Putamen (tissue), 1 donor: ENCODE measurements around the gene NXPE3.
"Not testable (repeated sequence)": the region's sequence is repeated elsewhere in the genome, so short reads cannot be mapped to it uniquely, and the experiment has no call there.

Experiments
- DNase-seq: peaks from one replicate; pipeline ENCODE4 v3.0.0-alpha.2; 2016; ENCODE audit warnings: low spot score

NXPE3 gene

GRCh38 chr3:101779047-101779821 lies at the start of gene NXPE3:
Gene NXPE3 (plus strand): TSS chr3:101779211. CDS start chr3:101785597, 6,386 bp downstream.
- peak; percentile 96 for DNase-seq

GRCh38 chr3:101729586-101729985 lies 49.4 kb upstream of the NXPE3 start:
- DNase-seq: no peak

- no peak for DNase-seq
These were observed 48.2 kb upstream of the NXPE3 start for GRCh38 chr3:101730839-101731238.

- peak; percentile 94 for DNase-seq
These were observed 46.8 kb upstream of the NXPE3 start for GRCh38 chr3:101732240-101732641.

GRCh38 chr3:101735833-101736232 lies 43.2 kb upstream of the NXPE3 start:
- DNase-seq: no peak

- DNase-seq: not testable (repeated sequence)
These were observed 37.1 kb upstream of the NXPE3 start for GRCh38 chr3:101741914-101742313.

- no peak for DNase-seq
These were observed 34.2 kb upstream of the NXPE3 start for GRCh38 chr3:101744811-101745210.

GRCh38 chr3:101745934-101746333 lies 33.1 kb upstream of the NXPE3 start:
- not testable (repeated sequence) for DNase-seq

- not testable (repeated sequence) for DNase-seq
These were observed 25.5 kb upstream of the NXPE3 start for GRCh38 chr3:101753386-101754113.

- DNase-seq: peak; percentile 39
These were observed 20.8 kb upstream of the NXPE3 start for GRCh38 chr3:101758224-101758623.

- DNase-seq: no peak
These were observed 16.9 kb upstream of the NXPE3 start for GRCh38 chr3:101762041-101762646.

GRCh38 chr3:101777745-101778281 lies 1.2 kb upstream of the NXPE3 start:
- not testable (repeated sequence) for DNase-seq

- DNase-seq: no peak
These were observed 495 bp upstream of the NXPE3 start for GRCh38 chr3:101778385-101779046.

GRCh38 chr3:101779822-101780381 lies 891 bp downstream of the NXPE3 start:
- DNase-seq: no peak

GRCh38 chr3:101780661-101781060 lies 1.6 kb downstream of the NXPE3 start:
- DNase-seq: peak; percentile 55

- no peak for DNase-seq
These were observed 2.2 kb downstream of the NXPE3 start for GRCh38 chr3:101781166-101781565.

GRCh38 chr3:101784855-101785613 lies 6.0 kb downstream of the NXPE3 start:
- DNase-seq: no peak

GRCh38 chr3:101791778-101792177 lies 12.8 kb downstream of the NXPE3 start:
- DNase-seq: no peak

- DNase-seq: no peak
These were observed 17.2 kb downstream of the NXPE3 start for GRCh38 chr3:101796077-101796680.

GRCh38 chr3:101801174-101801573 lies 22.2 kb downstream of the NXPE3 start:
- no peak for DNase-seq
